GM19328 (cell line): Measurements from ENCODE around the gene FARP1.
"Not testable (repeated sequence)": the region's sequence is repeated elsewhere in the genome, so short reads cannot be mapped to it uniquely, and the experiment has no call there.

Source experiments
- ATAC-seq: cut with Tn5 transposase; IDR thresholded peaks from one replicate; pipeline ENCODE4 v1.9.1; 2021; ENCODE audit warnings: mild to moderate bottlenecking, moderate library complexity; ENCODE audit not compliant: unreplicated experiment

Gene FARP1

GRCh38 chr13:98411617-98412265 is 268.8 kb downstream of the FARP1 start:
- no peak for ATAC-seq

GRCh38 chr13:98413278-98413677 is 270.4 kb downstream of the FARP1 start:
- not testable (repeated sequence) for ATAC-seq

GRCh38 chr13:98413796-98414195 is 270.9 kb downstream of the FARP1 start:
- ATAC-seq, result no peak

- no peak for ATAC-seq
Measured at GRCh38 chr13:98415326-98416070, 272.6 kb downstream of the FARP1 start.

- ATAC-seq, result no peak
Measured at GRCh38 chr13:98416408-98416807, 273.5 kb downstream of the FARP1 start.

- no peak for ATAC-seq
Measured at GRCh38 chr13:98419786-98420553, 277.1 kb downstream of the FARP1 start.

- no peak for ATAC-seq
Measured at GRCh38 chr13:98420554-98421175, 277.8 kb downstream of the FARP1 start.

GRCh38 chr13:98422046-98422445 is 279.2 kb downstream of the FARP1 start:
- no peak for ATAC-seq

GRCh38 chr13:98423417-98423816 is 280.5 kb downstream of the FARP1 start:
- no peak for ATAC-seq

GRCh38 chr13:98427331-98427995 is 284.6 kb downstream of the FARP1 start:
- no peak for ATAC-seq

GRCh38 chr13:98428256-98428966 is 285.5 kb downstream of the FARP1 start:
- ATAC-seq, result no peak

- no peak for ATAC-seq
Measured at GRCh38 chr13:98429081-98429480, 286.2 kb downstream of the FARP1 start.

GRCh38 chr13:98429531-98429930 is 286.6 kb downstream of the FARP1 start:
- ATAC-seq, result no peak

- no peak for ATAC-seq
Measured at GRCh38 chr13:98429977-98430736, 287.3 kb downstream of the FARP1 start.

GRCh38 chr13:98432638-98433037 is 289.7 kb downstream of the FARP1 start:
- ATAC-seq, result no peak

- ATAC-seq, result no peak
Measured at GRCh38 chr13:98433654-98434053, 290.8 kb downstream of the FARP1 start.

- ATAC-seq, result no peak
Measured at GRCh38 chr13:98434060-98434459, 291.2 kb downstream of the FARP1 start.

- no peak for ATAC-seq
Measured at GRCh38 chr13:98435376-98435775, 292.5 kb downstream of the FARP1 start.

GRCh38 chr13:98436233-98436910 is 293.5 kb downstream of the FARP1 start:
- ATAC-seq, result no peak
